ENCODE data around the gene CDKN1C.

GRCh38 chr11:2919837-2920236, 34.3 kb upstream of the CDKN1C start:
- TF ChIP-seq SALL2 (tag by site-specific recombination; IDR thresholded peaks at IDR 0.05; ENCODE audit: borderline replicate concordance) (no peak), ZNF23 (tag by site-specific recombination; IDR thresholded peaks at IDR 0.05; ENCODE audit: borderline replicate concordance) (no peak), CTCF (tag by site-specific recombination; IDR thresholded peaks at IDR 0.05) (no peak), ZNF561 (tag by site-specific recombination; IDR thresholded peaks at IDR 0.05; ENCODE audit: borderline replicate concordance) (no peak), ZNF549 (tag by site-specific recombination; IDR thresholded peaks at IDR 0.05) (no peak), ZNF785 (tag by site-specific recombination; IDR thresholded peaks at IDR 0.05) (no peak)
